NT2/D1 (cell line): Measurements from ENCODE around the gene AKT3.
"Not testable (repeated sequence)": the region's sequence is repeated elsewhere in the genome, so short reads cannot be mapped to it uniquely, and the experiment has no call there.

Experiments used
- DNase-seq: peaks from one replicate; pipeline ENCODE4 v3.0.0-alpha.2; 2011; ENCODE audit warnings: low read depth, low spot score
- H3K27me3 ChIP-seq: 2 replicates; pipeline ENCODE4 v1.6.0; 2011; ENCODE audit warnings: mild to moderate bottlenecking; ENCODE audit not compliant: insufficient read length, insufficient read depth
- H3K36me3 ChIP-seq: 2 replicates; pipeline ENCODE4 v1.6.1; 2011; ENCODE audit warnings: mild to moderate bottlenecking, low read length, mixed read lengths; ENCODE audit not compliant: insufficient read depth, insufficient read length
- H3K4me1 ChIP-seq: 2 replicates; pipeline ENCODE4 v1.5.1; 2011; ENCODE audit not compliant: insufficient read depth, insufficient read length
- H3K4me3 ChIP-seq: 2 replicates; pipeline ENCODE4 v1.5.1; 2011; ENCODE audit warnings: low read depth; ENCODE audit not compliant: insufficient read length
- H3K9ac ChIP-seq: 2 replicates; pipeline ENCODE4 v1.6.0; 2011; ENCODE audit warnings: low read depth; ENCODE audit not compliant: insufficient read length
- H3K9me3 ChIP-seq: 2 replicates; pipeline ENCODE4 v1.5.1; 2011; ENCODE audit warnings: mild to moderate bottlenecking, low read length; ENCODE audit not compliant: insufficient read depth
- SUZ12 ChIP-seq: IDR thresholded peaks from 2 replicates; pipeline ENCODE4 v1.6.1; 2011; ENCODE audit not compliant: insufficient read length, insufficient read depth; ENCODE audit errors: extremely low read depth
- YY1 ChIP-seq: IDR thresholded peaks from 2 replicates; pipeline ENCODE4 v1.6.1; 2011; ENCODE audit not compliant: insufficient read length, insufficient read depth
- ZNF274 ChIP-seq: IDR thresholded peaks from 2 replicates; pipeline ENCODE4 v1.6.1; 2011; ENCODE audit warnings: mild to moderate bottlenecking, low read depth, low read length

Gene AKT3

DNA sequence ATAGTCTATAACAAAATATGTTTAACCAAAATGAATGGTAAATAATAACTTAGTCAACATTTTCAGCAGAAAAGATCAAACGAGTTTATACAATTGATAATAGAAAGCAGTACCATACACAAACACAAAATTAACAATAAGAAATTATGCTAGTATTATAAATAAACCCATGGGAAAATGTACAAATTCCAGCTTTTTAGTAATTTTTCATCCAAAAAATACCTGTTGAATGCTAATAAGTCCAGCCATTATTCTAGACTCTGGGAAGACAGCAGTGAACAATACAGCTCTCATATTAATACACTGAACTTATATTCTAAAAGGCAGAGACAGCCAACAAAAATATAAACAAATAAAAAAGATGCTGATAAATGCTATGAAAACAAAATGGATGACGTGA lies 66.3 kb downstream of the AKT3 start:
- Histone ChIP-seq H3K4me1 (no peaks in the 10 kb centered on the region), H3K36me3 (no peaks in the 10 kb centered on the region), H3K27me3 (no peaks in the 10 kb centered on the region), H3K4me3 (no peak overlapping the region), H3K9me3 (no peaks in the 10 kb centered on the region), H3K9ac (no peak overlapping the region)
- no peak for TF ChIP-seq ZNF274
- TF ChIP-seq SUZ12, result no peak
- TF ChIP-seq YY1, result no peak
- no peak for DNase-seq

DNA sequence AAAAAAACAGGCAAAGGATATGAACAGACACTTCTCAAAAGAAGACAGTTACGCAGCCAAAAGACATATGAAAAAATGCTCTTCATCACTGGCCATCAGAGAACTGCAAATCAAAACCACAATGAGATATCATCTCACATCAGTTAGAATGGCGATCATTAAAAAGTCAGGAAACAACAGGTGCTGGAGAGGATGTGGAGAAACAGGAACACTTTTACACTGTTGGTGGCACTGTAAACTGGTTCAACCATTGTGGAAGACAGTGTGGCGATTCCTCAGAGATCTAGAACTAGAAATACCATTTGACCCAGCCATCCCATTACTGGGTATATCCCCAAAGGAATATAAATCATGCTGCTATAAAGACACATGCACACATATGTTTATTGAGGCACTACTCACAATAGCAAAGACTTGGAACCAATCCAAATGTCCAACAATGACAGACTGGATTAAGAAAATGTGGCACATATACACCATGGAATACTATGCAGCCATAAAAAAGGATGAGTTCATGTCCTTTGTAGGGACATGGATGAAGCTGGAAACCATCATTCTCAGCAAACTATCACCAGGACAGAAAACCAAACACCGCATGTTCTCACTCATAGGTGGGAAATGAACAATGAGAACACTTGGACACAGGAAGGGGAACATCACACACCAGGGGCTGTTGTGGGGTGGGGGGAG lies 77.5 kb downstream of the AKT3 start:
- H3K36me3 ChIP-seq, H3K27me3 ChIP-seq, H3K4me1 ChIP-seq, DNase-seq, H3K9me3 ChIP-seq, H3K9ac ChIP-seq, H3K4me3 ChIP-seq: not testable (repeated sequence)

DNA sequence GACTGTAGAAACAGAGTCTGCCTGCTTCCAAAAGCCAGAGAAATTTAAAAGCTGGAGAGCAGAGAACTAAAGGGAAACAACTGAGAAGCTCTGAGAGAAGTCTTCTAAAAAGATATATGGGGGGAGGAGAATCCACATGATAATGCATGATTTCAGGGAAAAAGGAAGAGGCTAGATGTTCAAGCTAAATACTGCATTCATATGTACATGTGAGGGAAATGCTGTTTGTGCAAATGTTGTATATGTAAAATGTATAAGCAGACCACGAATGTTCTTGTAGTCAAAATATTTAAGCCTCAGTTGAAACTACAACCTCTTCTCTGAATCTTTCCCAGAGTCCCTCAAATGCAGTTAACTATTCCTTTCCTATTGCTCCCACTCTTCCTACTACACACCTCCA lies 79.2 kb downstream of the AKT3 start:
- H3K4me3 ChIP-seq, result no peak overlapping the region
- TF ChIP-seq SUZ12, result no peak
- no peak for TF ChIP-seq YY1
- no peak for TF ChIP-seq ZNF274
- H3K36me3 ChIP-seq, result no peaks in the 10 kb centered on the region
- no peak overlapping the region for H3K9ac ChIP-seq
- H3K4me1 ChIP-seq, result no peaks in the 10 kb centered on the region
- H3K27me3 ChIP-seq, result no peaks in the 10 kb centered on the region
- no peak for DNase-seq
- H3K9me3 ChIP-seq, result no peaks in the 10 kb centered on the region

DNA sequence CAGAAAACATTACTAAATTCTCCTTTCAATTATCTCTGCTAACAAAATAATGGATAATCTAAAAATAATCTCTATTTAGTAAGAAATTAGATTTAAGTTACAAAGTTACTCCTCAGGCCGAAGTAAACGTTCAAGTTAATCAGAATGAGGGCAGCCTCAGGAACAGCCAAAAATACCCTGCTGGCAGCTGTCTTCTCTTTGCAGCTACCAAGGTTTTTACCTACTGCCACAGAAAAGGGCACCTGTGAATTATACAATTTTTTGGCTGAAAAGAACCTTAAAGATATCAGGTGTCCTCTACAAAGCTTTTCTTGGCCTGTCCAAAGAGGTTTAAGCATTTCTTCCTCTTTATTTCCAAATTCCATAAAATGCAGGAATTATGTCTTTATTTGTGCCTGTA lies 84.4 kb downstream of the AKT3 start:
- H3K9me3 ChIP-seq, result no peaks in the 10 kb centered on the region
- H3K36me3 ChIP-seq, result no peaks in the 10 kb centered on the region
- H3K27me3 ChIP-seq, result no peaks in the 10 kb centered on the region
- H3K4me3 ChIP-seq, result no peak overlapping the region
- H3K9ac ChIP-seq, result no peak overlapping the region
- H3K4me1 ChIP-seq, result no peaks in the 10 kb centered on the region
- TF ChIP-seq ZNF274, result no peak
- DNase-seq, result no peak

- Histone ChIP-seq H3K4me3 (no peak overlapping the region), H3K9me3 (no peaks in the 10 kb centered on the region), H3K9ac (no peak overlapping the region), H3K27me3 (no peaks in the 10 kb centered on the region), H3K4me1 (no peaks in the 10 kb centered on the region), H3K36me3 (no peaks in the 10 kb centered on the region)
- TF ChIP-seq ZNF274 (no peak), YY1 (no peak), SUZ12 (no peak)
- DNase-seq, result no peak
Observed at GRCh38 chr1:243763806-243764205, 86.2 kb downstream of the AKT3 start.

DNA sequence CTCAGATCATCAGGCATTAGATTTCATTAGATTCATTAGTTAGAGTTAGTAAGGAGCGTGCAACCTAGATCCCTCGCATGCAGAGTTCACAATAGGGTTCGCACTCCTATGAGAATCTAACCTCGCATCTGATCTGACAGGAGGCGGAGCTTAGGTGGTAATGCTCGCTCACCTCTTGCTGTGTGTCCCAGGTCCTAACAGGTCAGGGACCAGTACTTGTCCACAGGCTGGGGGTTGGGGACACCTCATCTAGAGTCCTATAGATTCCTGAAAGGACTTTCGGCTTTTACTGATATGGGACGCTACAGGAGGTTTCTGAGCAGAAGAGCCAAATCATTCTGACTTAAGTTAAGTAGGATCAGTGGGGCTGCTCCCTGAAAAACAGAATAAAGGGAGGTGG lies 91.4 kb downstream of the AKT3 start:
- no peak for TF ChIP-seq YY1
- no peak for TF ChIP-seq ZNF274
- TF ChIP-seq SUZ12, result no peak
- Histone ChIP-seq H3K36me3 (no peaks in the 10 kb centered on the region), H3K9ac (no peak overlapping the region), H3K4me3 (no peak overlapping the region), H3K27me3 (no peaks in the 10 kb centered on the region), H3K9me3 (no peaks in the 10 kb centered on the region), H3K4me1 (no peaks in the 10 kb centered on the region)
- DNase-seq, result no peak

GRCh38 chr1:243756529-243756928 lies 93.5 kb downstream of the AKT3 start:
- H3K27me3 ChIP-seq, result no peaks in the 10 kb centered on the region
- no peak overlapping the region for H3K9ac ChIP-seq
- H3K36me3 ChIP-seq, result no peaks in the 10 kb centered on the region
- H3K4me1 ChIP-seq, result peaks cover 1% of the 10 kb centered on the region
- TF ChIP-seq YY1, result no peak
- TF ChIP-seq SUZ12, result no peak
- no peak for TF ChIP-seq ZNF274
- no peaks in the 10 kb centered on the region for H3K9me3 ChIP-seq
- no peak overlapping the region for H3K4me3 ChIP-seq
- DNase-seq, result no peak

GRCh38 chr1:243754348-243754747 lies 95.7 kb downstream of the AKT3 start:
- TF ChIP-seq SUZ12, result no peak
- TF ChIP-seq YY1, result no peak
- no peak overlapping the region for H3K9ac ChIP-seq
- H3K9me3 ChIP-seq, result no peaks in the 10 kb centered on the region
- no peaks in the 10 kb centered on the region for H3K27me3 ChIP-seq
- DNase-seq, result no peak
- no peaks in the 10 kb centered on the region for H3K36me3 ChIP-seq
- H3K4me1 ChIP-seq, result peaks cover 3% of the 10 kb centered on the region
- no peak overlapping the region for H3K4me3 ChIP-seq
